ENCODE measurements around the gene ZNF318. TPM values are rescaled to one million over a fixed set of nuclear protein-coding genes. Genes with fewer than 3 reads are reported as not detected.

The ZNF318 gene
- polyA plus RNA-seq, 2 of the 4 experiments (the other 2 are of a cell fraction), result 5.0 to 9.2 TPM

DNA sequence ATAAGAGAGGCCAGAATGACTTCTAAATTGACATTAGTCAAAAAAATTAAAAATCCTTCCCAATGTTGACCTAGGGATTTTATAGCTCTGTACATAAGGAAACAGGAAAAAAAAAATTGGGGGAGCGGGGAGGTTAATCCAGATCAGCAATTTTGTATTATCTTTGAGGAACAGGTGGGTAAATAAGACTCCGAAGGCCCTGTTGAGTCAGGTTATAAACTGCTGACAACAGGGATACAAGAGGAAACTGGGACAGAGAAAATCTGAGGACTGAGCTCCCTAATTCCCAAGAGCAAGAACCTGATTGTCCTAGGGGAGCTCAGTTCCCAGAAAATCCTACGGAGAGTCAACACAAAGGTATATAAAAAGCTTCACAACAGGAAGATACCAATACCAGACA lies 34.0 kb downstream of the ZNF318 start:
- no peak overlapping the region for H3K27ac ChIP-seq
- POLR2A ChIA-PET, result no interaction called here
- DNase-seq (ENCODE audit: low read depth in 1 of 2, low spot score in 1 of 2), result no peak

DNA sequence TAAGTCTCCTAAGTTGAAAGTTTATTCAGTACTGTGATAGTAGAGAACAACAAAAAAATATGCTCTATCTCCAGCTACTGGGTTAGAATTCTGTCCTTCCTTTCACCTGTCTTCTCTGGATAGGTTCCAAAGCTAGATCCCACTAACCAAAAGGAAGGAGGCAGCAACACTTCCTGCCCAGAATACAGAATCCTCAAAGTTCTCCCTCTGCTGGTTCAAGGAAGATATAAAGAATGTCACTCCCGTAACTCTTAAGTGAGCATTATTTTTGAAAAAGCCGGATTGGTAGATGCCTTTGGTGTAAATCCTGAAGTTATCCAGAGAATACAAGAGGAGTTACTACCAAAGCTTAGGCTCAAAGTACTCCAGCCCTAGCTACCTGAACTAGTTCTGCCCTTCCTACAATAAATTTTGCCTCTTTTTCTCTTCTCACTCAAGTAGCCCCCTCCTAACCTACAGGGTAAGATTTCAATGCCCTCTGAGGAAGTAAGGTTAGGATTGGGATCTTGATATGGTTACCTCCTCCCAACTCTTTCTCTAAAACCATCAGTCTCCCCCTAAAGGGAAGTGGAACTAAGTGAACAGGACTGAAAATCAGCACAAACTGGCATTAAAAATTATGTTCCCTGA lies 34.9 kb downstream of the ZNF318 start:
- H3K9me3 ChIP-seq, result no peaks in the 10 kb centered on the region
- ATAC-seq (peak; percentile 81 to 90; a peak in 5 of 6 replicates), FAIRE-seq (no peak), DNase-seq (ENCODE audit: low read depth in 1 of 2, low spot score in 1 of 2) (peak; percentile 25 to 62)
- CTCF ChIA-PET, result interaction anchor here (0.6 to 3.6 kb wide), 27 partner anchors 9 to 390 kb away, joined by 3 to 38 read pairs (median 6); partner anchors contain the start of genes CRIP3 and DNPH1
- TF ChIP-seq TFCP2L1 (CRISPR knock-in tag; IDR thresholded peaks at IDR 0.05) (no peak), CHD4 (IDR thresholded peaks at IDR 0.05; ENCODE audit: borderline replicate concordance) (no peak), GATA3 (IDR thresholded peaks at IDR 0.05; ENCODE audit: borderline replicate concordance) (no peak), RCOR1 (IDR thresholded peaks at IDR 0.05; ENCODE audit: low read depth, low read length) (no peak), FOSB (CRISPR knock-in tag; IDR thresholded peaks at IDR 0.05) (no peak), SMC3 (IDR thresholded peaks at IDR 0.05) (peak; percentile 75), JUN (IDR thresholded peaks at IDR 0.05) (no peak), FOSL2 (IDR thresholded peaks at IDR 0.05) (no peak), FOSL2 (CRISPR knock-in tag; IDR thresholded peaks at IDR 0.05) (no peak), RFX5 (IDR thresholded peaks at IDR 0.05) (no peak), ZSCAN20 (CRISPR knock-in tag; IDR thresholded peaks at IDR 0.05) (no peak), NR3C1 (IDR thresholded peaks at IDR 0.05) (no peak), CHD2 (IDR thresholded peaks at IDR 0.05; ENCODE audit: low read length, partially characterized antibody) (no peak), HEYL (CRISPR knock-in tag; IDR thresholded peaks at IDR 0.05) (no peak), MYC (IDR thresholded peaks at IDR 0.05; ENCODE audit: borderline replicate concordance, low read length) (no peak), RAD21 (conservative IDR thresholded peaks at IDR 0.05 in 1 of 2, IDR thresholded peaks at IDR 0.05 in 1 of 2) (peak; percentile 45 to 54; a peak in 4 of 5 replicates), MAFK (IDR thresholded peaks at IDR 0.05; ENCODE audit: partially characterized antibody) (no peak), PHF8 (IDR thresholded peaks at IDR 0.05; ENCODE audit: borderline replicate concordance, low read depth) (no peak), ZFP36 (IDR thresholded peaks at IDR 0.05; ENCODE audit: borderline replicate concordance, partially characterized antibody) (no peak)
- TF ChIP-seq, protein P1, sequence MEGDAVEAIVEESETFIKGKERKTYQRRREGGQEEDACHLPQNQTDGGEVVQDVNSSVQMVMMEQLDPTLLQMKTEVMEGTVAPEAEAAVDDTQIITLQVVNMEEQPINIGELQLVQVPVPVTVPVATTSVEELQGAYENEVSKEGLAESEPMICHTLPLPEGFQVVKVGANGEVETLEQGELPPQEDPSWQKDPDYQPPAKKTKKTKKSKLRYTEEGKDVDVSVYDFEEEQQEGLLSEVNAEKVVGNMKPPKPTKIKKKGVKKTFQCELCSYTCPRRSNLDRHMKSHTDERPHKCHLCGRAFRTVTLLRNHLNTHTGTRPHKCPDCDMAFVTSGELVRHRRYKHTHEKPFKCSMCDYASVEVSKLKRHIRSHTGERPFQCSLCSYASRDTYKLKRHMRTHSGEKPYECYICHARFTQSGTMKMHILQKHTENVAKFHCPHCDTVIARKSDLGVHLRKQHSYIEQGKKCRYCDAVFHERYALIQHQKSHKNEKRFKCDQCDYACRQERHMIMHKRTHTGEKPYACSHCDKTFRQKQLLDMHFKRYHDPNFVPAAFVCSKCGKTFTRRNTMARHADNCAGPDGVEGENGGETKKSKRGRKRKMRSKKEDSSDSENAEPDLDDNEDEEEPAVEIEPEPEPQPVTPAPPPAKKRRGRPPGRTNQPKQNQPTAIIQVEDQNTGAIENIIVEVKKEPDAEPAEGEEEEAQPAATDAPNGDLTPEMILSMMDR (IDR thresholded peaks at IDR 0.05), result peak; percentile 59
- TF ChIP-seq, protein P2, sequence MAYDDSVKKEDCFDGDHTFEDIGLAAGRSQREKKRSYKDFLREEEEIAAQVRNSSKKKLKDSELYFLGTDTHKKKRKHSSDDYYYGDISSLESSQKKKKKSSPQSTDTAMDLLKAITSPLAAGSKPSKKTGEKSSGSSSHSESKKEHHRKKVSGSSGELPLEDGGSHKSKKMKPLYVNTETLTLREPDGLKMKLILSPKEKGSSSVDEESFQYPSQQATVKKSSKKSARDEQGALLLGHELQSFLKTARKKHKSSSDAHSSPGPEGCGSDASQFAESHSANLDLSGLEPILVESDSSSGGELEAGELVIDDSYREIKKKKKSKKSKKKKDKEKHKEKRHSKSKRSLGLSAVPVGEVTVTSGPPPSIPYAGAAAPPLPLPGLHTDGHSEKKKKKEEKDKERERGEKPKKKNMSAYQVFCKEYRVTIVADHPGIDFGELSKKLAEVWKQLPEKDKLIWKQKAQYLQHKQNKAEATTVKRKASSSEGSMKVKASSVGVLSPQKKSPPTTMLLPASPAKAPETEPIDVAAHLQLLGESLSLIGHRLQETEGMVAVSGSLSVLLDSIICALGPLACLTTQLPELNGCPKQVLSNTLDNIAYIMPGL (CRISPR knock-in tag; IDR thresholded peaks at IDR 0.05; ENCODE audit: borderline replicate concordance), result no peak
- TF ChIP-seq, protein P3, sequence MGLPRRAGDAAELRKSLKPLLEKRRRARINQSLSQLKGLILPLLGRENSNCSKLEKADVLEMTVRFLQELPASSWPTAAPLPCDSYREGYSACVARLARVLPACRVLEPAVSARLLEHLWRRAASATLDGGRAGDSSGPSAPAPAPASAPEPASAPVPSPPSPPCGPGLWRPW (IDR thresholded peaks at IDR 0.05), result no peak
- TF ChIP-seq, protein P4, sequence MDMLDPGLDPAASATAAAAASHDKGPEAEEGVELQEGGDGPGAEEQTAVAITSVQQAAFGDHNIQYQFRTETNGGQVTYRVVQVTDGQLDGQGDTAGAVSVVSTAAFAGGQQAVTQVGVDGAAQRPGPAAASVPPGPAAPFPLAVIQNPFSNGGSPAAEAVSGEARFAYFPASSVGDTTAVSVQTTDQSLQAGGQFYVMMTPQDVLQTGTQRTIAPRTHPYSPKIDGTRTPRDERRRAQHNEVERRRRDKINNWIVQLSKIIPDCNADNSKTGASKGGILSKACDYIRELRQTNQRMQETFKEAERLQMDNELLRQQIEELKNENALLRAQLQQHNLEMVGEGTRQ (IDR thresholded peaks at IDR 0.05), result no peak
- no peak overlapping the region for H3K4me2 ChIP-seq
- H3K4me3 ChIP-seq, result no peak overlapping the region
- H3K4me1 ChIP-seq, result no peaks in the 10 kb centered on the region
- POLR2A ChIA-PET, result interaction anchor here (1.3 kb wide), 1 partner anchor 26 kb away, joined by 3 read pairs; the partner anchor contains the start of gene CRIP3
- WGBS (ENCODE audit: missing lambda C conversion rate), result 24% methylated on average over 2 of the region's 2 CpGs
- no peak overlapping the region for H3K27ac ChIP-seq

More for the DNA sequence above, 34.0 kb downstream of the ZNF318 start:
- no peaks in the 10 kb centered on the region for H3K4me1 ChIP-seq
- no peaks in the 10 kb centered on the region for H3K9me3 ChIP-seq
- no peak overlapping the region for H3K4me2 ChIP-seq
- no peak overlapping the region for H3K4me3 ChIP-seq
- 89% methylated on average over 3 of the region's 3 CpGs for WGBS (ENCODE audit: missing lambda C conversion rate)
- no peak for FAIRE-seq
- TF ChIP-seq EP300 (IDR thresholded peaks at IDR 0.05) (no peak), MAFK (IDR thresholded peaks at IDR 0.05; ENCODE audit: partially characterized antibody) (peak; percentile 22)
- CTCF ChIA-PET, result interaction anchor here (1.0 to 3.6 kb wide), 19 partner anchors 8 to 171 kb away, joined by 3 to 38 read pairs (median 7); partner anchors contain the start of genes CRIP3 and DNPH1
- no peak for ATAC-seq

Data from A549 (cell line).